Hepatocyte (in vitro differentiated cells): ENCODE data around the gene DBR1.

Source experiments
- EZH2 ChIP-seq: fragments of 200-600 bp; sonication (generic); IDR thresholded peaks from 2 replicates; pipeline ENCODE4 v1.6.1; 2016; ENCODE audit warnings: antibody characterized with exemption, mild to moderate bottlenecking, borderline replicate concordance
- TF ChIP-seq, protein P1 (sequence below): fragments of 200-600 bp; sonication (generic); IDR thresholded peaks from 2 replicates; pipeline ENCODE4 v1.5.1; 2016; ENCODE audit warnings: antibody characterized with exemption, mild to moderate bottlenecking; ENCODE audit not compliant: poor library complexity

DNA sequence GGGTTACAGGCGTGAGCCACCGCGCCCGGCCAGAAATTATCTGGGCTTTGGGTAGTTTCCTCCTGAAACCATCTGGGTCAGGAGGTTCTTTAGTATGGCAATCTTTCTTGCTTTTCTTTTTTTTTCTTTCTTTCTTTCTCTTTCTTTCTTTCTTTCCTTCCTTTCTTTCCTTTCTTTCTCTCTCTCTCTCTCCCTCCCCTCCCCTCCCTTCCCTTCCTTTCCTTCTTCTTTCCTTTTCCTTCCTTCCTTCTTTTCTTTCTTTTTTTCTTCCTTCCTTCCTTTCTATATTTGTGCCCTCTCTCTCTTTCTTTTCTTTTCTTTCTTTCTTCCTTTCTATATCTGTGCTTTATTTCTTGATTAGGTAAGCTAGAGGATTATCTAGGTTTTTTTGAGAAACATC lies 17.0 kb downstream of the DBR1 start:
- TF ChIP-seq, protein P1, sequence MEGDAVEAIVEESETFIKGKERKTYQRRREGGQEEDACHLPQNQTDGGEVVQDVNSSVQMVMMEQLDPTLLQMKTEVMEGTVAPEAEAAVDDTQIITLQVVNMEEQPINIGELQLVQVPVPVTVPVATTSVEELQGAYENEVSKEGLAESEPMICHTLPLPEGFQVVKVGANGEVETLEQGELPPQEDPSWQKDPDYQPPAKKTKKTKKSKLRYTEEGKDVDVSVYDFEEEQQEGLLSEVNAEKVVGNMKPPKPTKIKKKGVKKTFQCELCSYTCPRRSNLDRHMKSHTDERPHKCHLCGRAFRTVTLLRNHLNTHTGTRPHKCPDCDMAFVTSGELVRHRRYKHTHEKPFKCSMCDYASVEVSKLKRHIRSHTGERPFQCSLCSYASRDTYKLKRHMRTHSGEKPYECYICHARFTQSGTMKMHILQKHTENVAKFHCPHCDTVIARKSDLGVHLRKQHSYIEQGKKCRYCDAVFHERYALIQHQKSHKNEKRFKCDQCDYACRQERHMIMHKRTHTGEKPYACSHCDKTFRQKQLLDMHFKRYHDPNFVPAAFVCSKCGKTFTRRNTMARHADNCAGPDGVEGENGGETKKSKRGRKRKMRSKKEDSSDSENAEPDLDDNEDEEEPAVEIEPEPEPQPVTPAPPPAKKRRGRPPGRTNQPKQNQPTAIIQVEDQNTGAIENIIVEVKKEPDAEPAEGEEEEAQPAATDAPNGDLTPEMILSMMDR, result no peak
- no peak for TF ChIP-seq EZH2
